HG02588 (cell line): ENCODE results near the gene ELN.
"Not testable (repeated sequence)": the region's sequence is repeated elsewhere in the genome, so short reads cannot be mapped to it uniquely, and the experiment has no call there.

Experiments
- ATAC-seq: cut with Tn5 transposase; IDR thresholded peaks from one replicate; pipeline ENCODE4 v1.9.1; 2021; ENCODE audit warnings: mild to moderate bottlenecking, moderate library complexity; ENCODE audit not compliant: unreplicated experiment

The ELN gene

GRCh38 chr7:74000489-74001149 is 27.4 kb upstream of the ELN start:
- ATAC-seq = no peak

GRCh38 chr7:74001150-74001494 is 26.9 kb upstream of the ELN start:
- ATAC-seq = no peak

- ATAC-seq = peak; percentile 51
These were observed 25.4 kb upstream of the ELN start for GRCh38 chr7:74002474-74003017.

- no peak for ATAC-seq
These were observed 24.4 kb upstream of the ELN start for GRCh38 chr7:74003621-74004020.

- ATAC-seq = no peak
These were observed 21.9 kb upstream of the ELN start for GRCh38 chr7:74006032-74006431.

GRCh38 chr7:74006451-74007241 is 21.3 kb upstream of the ELN start:
- ATAC-seq = no peak

GRCh38 chr7:74007242-74007567 is 20.8 kb upstream of the ELN start:
- no peak for ATAC-seq

- no peak for ATAC-seq
These were observed 19.3 kb upstream of the ELN start for GRCh38 chr7:74008687-74009086.

GRCh38 chr7:74009719-74010118 is 18.3 kb upstream of the ELN start:
- no peak for ATAC-seq

GRCh38 chr7:74010407-74010806 is 17.6 kb upstream of the ELN start:
- ATAC-seq = no peak

GRCh38 chr7:74011421-74011820 is 16.6 kb upstream of the ELN start:
- not testable (repeated sequence) for ATAC-seq

- peak; percentile 93 for ATAC-seq
These were observed 15.1 kb upstream of the ELN start for GRCh38 chr7:74012842-74013249.

GRCh38 chr7:74013539-74014272 is 14.3 kb upstream of the ELN start:
- ATAC-seq = no peak

GRCh38 chr7:74014931-74015330 is 13.0 kb upstream of the ELN start:
- no peak for ATAC-seq

GRCh38 chr7:74015670-74016069 is 12.3 kb upstream of the ELN start:
- no peak for ATAC-seq

- ATAC-seq = no peak
These were observed 10.8 kb upstream of the ELN start for GRCh38 chr7:74017125-74017524.

- ATAC-seq = no peak
These were observed 9.6 kb upstream of the ELN start for GRCh38 chr7:74018246-74018895.

- no peak for ATAC-seq
These were observed 8.8 kb upstream of the ELN start for GRCh38 chr7:74019149-74019548.

- ATAC-seq = no peak
These were observed 7.6 kb upstream of the ELN start for GRCh38 chr7:74020390-74020789.

GRCh38 chr7:74021546-74022320 is 6.2 kb upstream of the ELN start:
- no peak for ATAC-seq

- ATAC-seq = no peak
These were observed 5.5 kb upstream of the ELN start for GRCh38 chr7:74022507-74022906.
